ENCODE measurements around the gene MYBPH. TPM values are rescaled to one million over a fixed set of nuclear protein-coding genes. Genes with fewer than 3 reads are reported as not detected.

The MYBPH gene
- total RNA-seq, 1 experiment from 2014 or later, result not detected

- Histone ChIP-seq H3K9me3 (no peaks in the 10 kb centered on the region), H3K27me3 (no peaks in the 10 kb centered on the region), H3K4me3 (no peak overlapping the region), H3K36me3 (no peaks in the 10 kb centered on the region)
- DNase-seq, result no peak
These were observed 55.1 kb downstream of the MYBPH start for GRCh38 chr1:203120325-203121153.

Other genes starting within 250 kb of the MYBPH start
- 20.0 and 25.2 TPM in 2 replicates for gene KLHL12, start 248.6 kb downstream of the MYBPH start, total RNA-seq (2014; rRNA removed; shearing (Covaris generic); ENCODE audit: low replicate concordance)
- 105 and 108 TPM in 2 replicates for gene ADIPOR1, start 217.5 kb downstream of the MYBPH start, total RNA-seq (2014; rRNA removed; shearing (Covaris generic); ENCODE audit: low replicate concordance)
- 25.9 and 27.4 TPM in 2 replicates for gene CYB5R1, start 208.6 kb downstream of the MYBPH start, total RNA-seq (2014; rRNA removed; shearing (Covaris generic); ENCODE audit: low replicate concordance)
- gene TMEM183A, start 168.5 kb downstream of the MYBPH start, total RNA-seq (2014; rRNA removed; shearing (Covaris generic); ENCODE audit: low replicate concordance), result 123 and 153 TPM in 2 replicates
- 0.39 and 1.2 TPM in 2 replicates for gene PPFIA4, start 149.3 kb downstream of the MYBPH start, total RNA-seq (2014; rRNA removed; shearing (Covaris generic); ENCODE audit: low replicate concordance)
- not detected in 2 replicates for gene MYOG, start 89.8 kb downstream of the MYBPH start, total RNA-seq (2014; rRNA removed; shearing (Covaris generic); ENCODE audit: low replicate concordance)
- 0.94 and 1.5 TPM in 2 replicates for gene ADORA1, start 48.1 kb downstream of the MYBPH start, total RNA-seq (2014; rRNA removed; shearing (Covaris generic); ENCODE audit: low replicate concordance)
- 3.5 and 4.8 TPM in 2 replicates for gene CHI3L1, start 10.9 kb upstream of the MYBPH start, total RNA-seq (2014; rRNA removed; shearing (Covaris generic); ENCODE audit: low replicate concordance)
- not detected in 2 replicates for gene CHIT1, start 53.8 kb upstream of the MYBPH start, total RNA-seq (2014; rRNA removed; shearing (Covaris generic); ENCODE audit: low replicate concordance)
- 0.10 and 2.0 TPM in 2 replicates for gene BTG2, start 129.7 kb upstream of the MYBPH start, total RNA-seq (2014; rRNA removed; shearing (Covaris generic); ENCODE audit: low replicate concordance)
- gene FMOD, start 175.3 kb upstream of the MYBPH start, total RNA-seq (2014; rRNA removed; shearing (Covaris generic); ENCODE audit: low replicate concordance), result not detected in 2 replicates